Neural cell (in vitro differentiated cells): ENCODE results near the gene DIS3L2.

Experiments
- CTCF ChIP-seq: fragments of 450-650 bp; IDR thresholded peaks from 2 replicates; pipeline ENCODE4 v1.5.1; 2014; ENCODE audit warnings: antibody characterized with exemption, mild to moderate bottlenecking, moderate library complexity; ENCODE audit not compliant: poor library complexity, severe bottlenecking
- EP300 ChIP-seq: fragments of 450-650 bp; conservative IDR thresholded peaks from 2 replicates; pipeline ENCODE4 v1.6.1; 2014; ENCODE audit warnings: antibody characterized with exemption, mild to moderate bottlenecking, moderate library complexity; ENCODE audit not compliant: poor library complexity, severe bottlenecking
- EZH2 ChIP-seq: fragments of 200-600, 300-800 bp; shearing (Covaris generic), sonication (generic); IDR thresholded peaks from 2 replicates; pipeline ENCODE4 v1.6.1; 2014; ENCODE audit warnings: antibody characterized with exemption, low read length, borderline replicate concordance, mild to moderate bottlenecking; ENCODE audit not compliant: insufficient read depth, poor library complexity, severe bottlenecking
- MXI1 ChIP-seq: fragments of 450-650 bp; conservative IDR thresholded peaks from 2 replicates; pipeline ENCODE4 v1.6.1; 2014; ENCODE audit warnings: antibody characterized with exemption, mild to moderate bottlenecking; ENCODE audit not compliant: poor library complexity, severe bottlenecking
- POLR2AphosphoS5 ChIP-seq: IDR thresholded peaks from 2 replicates; pipeline ENCODE4 v1.6.1; 2012
- RAD21 ChIP-seq: fragments of 450-650 bp; conservative IDR thresholded peaks from 2 replicates; pipeline ENCODE4 v1.6.1; 2014; ENCODE audit warnings: antibody characterized with exemption, mild to moderate bottlenecking, moderate library complexity
- REST ChIP-seq: IDR thresholded peaks from 2 replicates; pipeline ENCODE4 v1.6.1; 2012; ENCODE audit warnings: borderline replicate concordance
- SMC3 ChIP-seq: fragments of 450-650 bp; conservative IDR thresholded peaks from 2 replicates; pipeline ENCODE4 v1.6.1; 2014; ENCODE audit warnings: antibody characterized with exemption, mild to moderate bottlenecking, moderate library complexity; ENCODE audit not compliant: poor library complexity
- TAF1 ChIP-seq: IDR thresholded peaks from 2 replicates; pipeline ENCODE4 v1.6.1; 2012; ENCODE audit warnings: low read depth

GRCh38 chr2:232139786-232140562 lies 178.5 kb downstream of the DIS3L2 start:
- TF ChIP-seq POLR2AphosphoS5: no peak
- TF ChIP-seq CTCF: no peak
- no peak for TF ChIP-seq RAD21
- TF ChIP-seq EP300: no peak
- no peak for TF ChIP-seq EZH2
- no peak for TF ChIP-seq REST
- no peak for TF ChIP-seq SMC3
- TF ChIP-seq MXI1: no peak
- no peak for TF ChIP-seq TAF1
